Fibroblast of lung (primary cell): ENCODE results near the gene TSPAN3.

Experiments used
- EZH2 ChIP-seq: IDR thresholded peaks from 2 replicates; pipeline ENCODE4 v1.5.1; 2012; ENCODE audit warnings: low read length, control low read depth, mild to moderate bottlenecking; ENCODE audit errors: missing control alignments
- TF ChIP-seq, protein P1 (sequence below), 2 donors: IDR thresholded peaks in 1 of 2; conservative IDR thresholded peaks in 1 of 2; 1 replicate in 1 of 2; 2 replicates in 1 of 2; pipeline ENCODE4 v1.5.1; 2011 to 2012; ENCODE audit warnings: low read length in 2 of 2, control low read depth in 1 of 2, inconsistent platforms in 1 of 2, low read depth in 1 of 2, mild to moderate bottlenecking in 1 of 2

DNA sequence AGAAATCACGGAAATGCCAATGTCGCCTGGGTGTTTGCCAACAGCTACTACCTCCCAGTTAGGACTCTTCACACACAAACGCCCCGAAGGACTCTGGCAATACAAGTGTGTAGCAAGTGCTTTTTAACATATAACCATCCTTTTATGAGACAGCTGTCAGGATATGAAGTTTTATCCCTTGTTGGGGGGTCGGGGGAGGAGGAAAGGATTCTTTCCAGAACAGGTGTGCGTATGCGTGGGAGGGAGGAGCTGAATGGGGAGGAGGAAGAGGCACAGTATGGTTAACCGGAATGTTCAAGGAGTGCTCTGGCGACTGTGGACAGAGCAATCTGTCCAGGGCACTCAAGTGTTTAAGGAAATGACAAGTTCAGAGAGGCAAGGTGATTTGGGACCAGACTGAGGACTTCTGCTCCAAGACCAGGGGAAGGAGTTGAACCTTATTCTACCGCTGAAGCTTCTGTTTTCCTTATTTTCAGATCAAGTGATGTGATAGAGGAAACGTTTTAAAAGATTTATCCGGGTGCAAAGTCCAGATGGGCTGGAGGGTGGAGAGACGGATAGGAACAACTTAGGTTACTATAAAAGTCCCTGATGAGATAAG, 1.3 kb downstream of the TSPAN3 start:
- TF ChIP-seq EZH2, result no peak
- TF ChIP-seq, protein P1, sequence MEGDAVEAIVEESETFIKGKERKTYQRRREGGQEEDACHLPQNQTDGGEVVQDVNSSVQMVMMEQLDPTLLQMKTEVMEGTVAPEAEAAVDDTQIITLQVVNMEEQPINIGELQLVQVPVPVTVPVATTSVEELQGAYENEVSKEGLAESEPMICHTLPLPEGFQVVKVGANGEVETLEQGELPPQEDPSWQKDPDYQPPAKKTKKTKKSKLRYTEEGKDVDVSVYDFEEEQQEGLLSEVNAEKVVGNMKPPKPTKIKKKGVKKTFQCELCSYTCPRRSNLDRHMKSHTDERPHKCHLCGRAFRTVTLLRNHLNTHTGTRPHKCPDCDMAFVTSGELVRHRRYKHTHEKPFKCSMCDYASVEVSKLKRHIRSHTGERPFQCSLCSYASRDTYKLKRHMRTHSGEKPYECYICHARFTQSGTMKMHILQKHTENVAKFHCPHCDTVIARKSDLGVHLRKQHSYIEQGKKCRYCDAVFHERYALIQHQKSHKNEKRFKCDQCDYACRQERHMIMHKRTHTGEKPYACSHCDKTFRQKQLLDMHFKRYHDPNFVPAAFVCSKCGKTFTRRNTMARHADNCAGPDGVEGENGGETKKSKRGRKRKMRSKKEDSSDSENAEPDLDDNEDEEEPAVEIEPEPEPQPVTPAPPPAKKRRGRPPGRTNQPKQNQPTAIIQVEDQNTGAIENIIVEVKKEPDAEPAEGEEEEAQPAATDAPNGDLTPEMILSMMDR (conservative IDR thresholded peaks at IDR 0.05 in 1 of 2, IDR thresholded peaks at IDR 0.05 in 1 of 2; ENCODE audit: low read depth in 1 of 2, low read length in 2 of 2), result no peak
